LNCaP clone FGC (cell line): Measurements from ENCODE around the gene GRAMD4.
"Not testable (repeated sequence)": the region's sequence is repeated elsewhere in the genome, so short reads cannot be mapped to it uniquely, and the experiment has no call there.

Experiments
- DNase-seq: peaks from one replicate; pipeline ENCODE4 v3.0.0-alpha.2; 2011; ENCODE audit warnings: low read depth
- H3K4me3 ChIP-seq: 2 replicates; pipeline ENCODE4 v1.5.1; 2011; ENCODE audit warnings: mild to moderate bottlenecking, low read depth, low read length, control low read depth
- TF ChIP-seq, protein P1 (sequence below): IDR thresholded peaks from 2 replicates; pipeline ENCODE4 v1.5.1; 2012; ENCODE audit warnings: mild to moderate bottlenecking; ENCODE audit not compliant: control insufficient read depth, insufficient read depth; ENCODE audit errors: extremely low read depth

GRAMD4 gene

DNA sequence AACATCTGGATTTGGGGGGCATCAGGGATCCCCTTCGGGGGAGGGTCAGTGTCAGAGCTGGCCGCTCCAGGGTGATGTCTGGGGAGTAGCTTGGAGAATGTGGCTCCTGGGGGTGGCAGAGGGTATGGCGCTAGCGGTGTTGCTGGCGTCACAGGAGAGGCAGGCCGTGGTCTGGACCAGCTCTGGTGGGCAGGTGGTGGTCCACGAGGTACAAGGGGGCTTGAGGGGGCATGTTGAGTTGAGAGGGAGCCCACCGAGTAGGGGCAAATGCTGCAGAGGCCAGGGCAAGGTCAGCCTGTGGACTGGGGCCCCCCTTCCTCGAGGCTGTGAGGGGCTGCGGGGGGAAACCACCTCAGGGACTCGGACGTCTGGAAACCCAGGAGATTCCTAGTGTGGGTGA, 8.6 kb downstream of the GRAMD4 start:
- no peak for DNase-seq
- H3K4me3 ChIP-seq: no peak overlapping the region
- TF ChIP-seq, protein P1, sequence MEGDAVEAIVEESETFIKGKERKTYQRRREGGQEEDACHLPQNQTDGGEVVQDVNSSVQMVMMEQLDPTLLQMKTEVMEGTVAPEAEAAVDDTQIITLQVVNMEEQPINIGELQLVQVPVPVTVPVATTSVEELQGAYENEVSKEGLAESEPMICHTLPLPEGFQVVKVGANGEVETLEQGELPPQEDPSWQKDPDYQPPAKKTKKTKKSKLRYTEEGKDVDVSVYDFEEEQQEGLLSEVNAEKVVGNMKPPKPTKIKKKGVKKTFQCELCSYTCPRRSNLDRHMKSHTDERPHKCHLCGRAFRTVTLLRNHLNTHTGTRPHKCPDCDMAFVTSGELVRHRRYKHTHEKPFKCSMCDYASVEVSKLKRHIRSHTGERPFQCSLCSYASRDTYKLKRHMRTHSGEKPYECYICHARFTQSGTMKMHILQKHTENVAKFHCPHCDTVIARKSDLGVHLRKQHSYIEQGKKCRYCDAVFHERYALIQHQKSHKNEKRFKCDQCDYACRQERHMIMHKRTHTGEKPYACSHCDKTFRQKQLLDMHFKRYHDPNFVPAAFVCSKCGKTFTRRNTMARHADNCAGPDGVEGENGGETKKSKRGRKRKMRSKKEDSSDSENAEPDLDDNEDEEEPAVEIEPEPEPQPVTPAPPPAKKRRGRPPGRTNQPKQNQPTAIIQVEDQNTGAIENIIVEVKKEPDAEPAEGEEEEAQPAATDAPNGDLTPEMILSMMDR: no peak

DNA sequence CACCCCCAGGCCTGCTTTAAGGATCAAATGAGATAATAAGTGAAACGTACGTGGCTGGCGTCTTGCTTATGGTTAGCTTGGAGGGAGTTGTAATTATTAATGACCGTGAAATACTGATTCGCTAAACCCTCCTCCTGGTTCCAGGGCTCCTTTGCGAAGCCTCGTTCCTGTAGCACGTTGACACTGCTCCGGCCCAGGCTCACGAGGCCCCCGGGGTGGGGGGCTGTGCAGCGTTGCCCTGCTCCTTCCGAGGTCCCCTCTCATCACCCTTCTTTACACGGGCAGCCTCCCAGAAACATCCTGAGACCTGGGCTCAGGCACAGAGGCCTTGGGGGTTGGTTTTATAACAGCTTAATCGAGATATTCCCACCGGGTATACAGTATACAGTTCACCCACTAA, 9.1 kb downstream of the GRAMD4 start:
- TF ChIP-seq, protein P1: no peak
- no peak for DNase-seq

DNA sequence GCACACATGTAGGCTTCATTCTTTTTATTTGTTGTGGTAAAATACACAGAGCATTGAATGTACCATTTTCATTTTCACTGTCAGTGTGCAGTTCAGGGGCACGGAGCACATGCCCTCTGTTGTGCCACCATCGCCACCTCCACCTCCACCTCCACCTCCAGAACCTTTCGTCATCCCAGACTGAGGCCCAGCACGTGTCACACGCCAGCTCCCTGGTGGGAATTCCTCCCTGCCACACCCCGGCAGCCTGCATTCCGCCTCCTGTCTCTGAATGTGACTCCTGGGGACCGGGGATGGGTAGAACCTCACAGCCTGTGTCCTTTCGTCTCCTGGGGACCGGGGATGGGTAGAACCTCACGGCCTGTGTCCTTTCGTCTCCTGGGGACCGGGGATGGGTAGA, 10.9 kb downstream of the GRAMD4 start:
- H3K4me3 ChIP-seq: no peak overlapping the region
- TF ChIP-seq, protein P1: no peak
- DNase-seq: no peak

More for the DNA sequence above, 9.1 kb downstream of the GRAMD4 start:
- H3K4me3 ChIP-seq: no peak overlapping the region

DNA sequence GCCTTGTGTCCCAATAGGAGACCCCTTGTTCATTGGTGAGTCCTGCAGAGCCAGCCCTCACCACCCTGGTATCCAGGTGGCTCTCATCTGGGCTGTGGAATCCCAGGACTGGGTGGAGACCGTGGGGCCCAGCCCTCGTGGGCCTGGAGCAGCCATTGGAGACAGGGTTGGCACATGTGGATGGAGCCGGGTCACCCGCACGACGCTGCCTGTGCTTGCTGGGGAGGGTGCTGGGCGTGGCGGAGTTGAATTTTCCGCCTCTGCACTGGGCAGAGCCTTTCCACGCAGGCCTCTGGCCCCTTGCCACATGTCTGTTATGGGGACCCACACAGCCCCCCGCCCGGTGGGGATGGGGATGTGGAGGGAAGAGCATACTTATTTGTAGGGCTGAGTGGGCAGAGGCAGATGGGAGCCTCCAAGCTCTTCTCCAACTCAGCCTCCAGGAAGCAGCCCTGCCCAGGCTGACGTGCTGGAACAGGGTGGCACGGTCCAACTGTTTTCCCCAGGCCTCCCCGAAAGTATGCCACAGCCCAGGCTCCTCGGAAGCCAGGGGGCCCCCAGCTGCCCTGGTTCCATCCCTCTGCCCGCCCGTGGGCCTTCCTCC, 12.6 kb downstream of the GRAMD4 start:
- TF ChIP-seq, protein P1: no peak
- no peak for DNase-seq
- no peak overlapping the region for H3K4me3 ChIP-seq

DNA sequence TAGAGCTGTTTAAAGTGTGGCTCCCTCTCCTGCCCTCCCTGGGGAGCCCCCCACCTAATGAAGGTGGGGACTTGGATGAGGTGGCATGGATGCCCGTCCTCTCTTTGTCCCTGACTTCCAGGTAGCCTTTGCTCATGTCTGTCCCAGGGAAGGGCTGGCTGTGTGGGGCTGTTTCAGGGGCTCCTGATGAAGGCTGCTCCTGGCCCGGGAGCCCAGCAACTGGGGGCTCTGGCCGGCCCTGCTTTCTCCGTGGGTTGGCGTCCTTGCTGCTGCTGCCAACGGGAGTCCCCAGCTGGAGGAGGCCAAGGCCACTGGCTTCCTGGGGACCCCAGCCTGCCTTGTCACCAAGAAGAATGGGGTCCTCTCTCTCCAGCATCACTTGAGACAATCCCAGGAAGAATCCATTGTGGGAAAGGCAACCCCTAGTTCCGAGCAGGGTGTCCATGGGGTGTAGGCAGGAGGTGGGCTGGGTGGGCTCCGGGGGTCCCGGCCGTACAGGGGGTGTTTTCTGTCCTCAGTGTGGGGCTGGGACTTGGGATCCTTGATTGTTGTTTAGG, 13.2 kb downstream of the GRAMD4 start:
- no peak for DNase-seq
- no peak overlapping the region for H3K4me3 ChIP-seq
- TF ChIP-seq, protein P1: no peak

DNA sequence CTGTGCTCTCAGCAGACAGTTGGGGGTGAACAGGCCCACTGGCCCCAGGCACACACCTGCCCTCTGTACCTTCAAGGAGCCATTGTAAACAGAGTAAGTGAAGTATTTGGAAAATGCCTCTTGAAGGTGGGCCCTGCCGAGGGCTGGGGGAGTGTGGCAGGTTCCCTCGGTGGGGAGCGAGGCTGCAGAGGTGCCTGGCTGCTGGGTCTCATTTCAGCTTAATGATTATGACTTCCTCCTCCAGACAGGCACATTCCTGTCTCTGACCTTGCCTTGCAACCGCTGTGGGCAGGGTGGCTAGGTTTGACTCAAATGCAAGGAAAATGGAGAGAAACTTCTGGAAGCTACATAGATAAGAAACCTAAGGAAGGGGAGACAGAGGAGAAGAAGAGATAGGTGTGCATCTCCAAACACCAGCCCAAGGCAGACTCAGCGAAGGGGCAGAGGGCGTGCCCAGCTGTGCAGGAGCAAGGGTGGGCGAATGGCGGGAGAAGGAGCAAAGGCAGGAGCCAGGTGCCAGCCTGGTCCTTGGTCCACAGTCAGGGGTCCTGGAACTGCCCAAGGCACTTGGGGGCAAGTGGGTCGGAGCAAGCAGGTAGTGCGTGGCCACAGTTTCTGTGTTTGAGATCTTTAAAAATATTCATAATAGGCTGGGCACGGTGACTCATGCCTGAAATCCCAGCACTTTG, 14.0 kb downstream of the GRAMD4 start:
- TF ChIP-seq, protein P1: no peak
- no peak for DNase-seq
- no peak overlapping the region for H3K4me3 ChIP-seq

DNA sequence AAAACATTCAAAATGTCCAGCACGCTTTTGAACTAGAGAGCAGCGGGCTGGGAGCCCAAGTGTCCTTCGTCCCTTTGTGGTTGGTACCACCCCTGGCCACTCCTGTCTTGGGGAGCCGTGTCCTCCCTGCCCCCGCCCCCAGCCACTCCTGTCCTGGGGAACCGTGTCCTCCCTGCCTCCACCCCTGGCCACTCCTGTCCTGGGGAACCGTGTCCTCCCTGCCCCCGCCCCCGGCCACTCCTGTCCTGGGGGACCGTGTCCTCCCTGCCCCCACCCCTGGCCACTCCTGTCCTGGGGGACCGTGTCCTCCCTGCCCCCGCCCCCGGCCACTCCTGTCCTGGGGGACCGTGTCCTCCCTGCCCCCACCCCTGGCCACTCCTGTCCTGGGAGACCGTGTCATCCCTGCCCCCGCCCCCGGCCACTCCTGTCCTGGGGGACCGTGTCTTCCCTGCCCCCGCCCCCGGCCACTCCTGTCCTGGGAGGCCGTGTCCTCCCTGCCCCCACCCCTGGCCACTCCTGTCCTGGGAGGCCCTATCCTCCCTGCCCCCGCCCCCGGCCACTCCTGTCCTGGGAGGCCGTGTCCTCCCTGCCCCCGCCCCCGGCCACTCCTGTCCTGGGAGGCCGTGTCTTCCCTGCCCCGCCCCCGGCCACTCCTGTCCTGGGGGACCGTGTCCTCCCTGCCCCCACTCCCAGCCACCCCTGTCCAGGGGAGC, 14.9 kb downstream of the GRAMD4 start:
- peak; percentile 82 for DNase-seq
- H3K4me3 ChIP-seq: not testable (repeated sequence)
